Heart left ventricle (tissue), 13 donors: ENCODE results near the gene KLHL6.

Experiments used
- POLR2A ChIP-seq, 2 donors: fragments of 450-650 bp; IDR thresholded peaks; one replicate each; pipeline ENCODE4 v1.6.1; 2017; ENCODE audit warnings: antibody characterized with exemption in 2 of 2, mild to moderate bottlenecking in 2 of 2, moderate library complexity in 2 of 2
- TF ChIP-seq, protein P1 (sequence below), 12 donors: fragments of 200-600 bp; sonication (generic) in 4 of 12; IDR thresholded peaks; one replicate each; pipeline versions ENCODE4 v1.5.0 to v1.8.0; 2018 to 2022; ENCODE audit warnings: antibody characterized with exemption in 12 of 12, mild to moderate bottlenecking in 5 of 12
- donor health status: ischemic (EF 13 %, LVEDD 7.1; RV severe dilation, severe dysfunction).
- donor health status: DM: no; HTN: yes; CAD: no.
- donor health status: DM: no; HTN: no; CAD: no.
- donor health status: ischemic (EF 25% LVEDD 6.9; RV normal size, moderate dysfunction).
- donor health status: ischemic (EF 25% LVEDD 5.7; RV mildly dilated, moderate dysfunction).
- donor health status: ischemic (EF 35%, LVEDD 5.7; RV mildly dilated, moderate dysfunction).
- donor health status: nonischemic (EF 11% LVEDD 7.7; RV severe dilation, severe dysfunction).
- donor health status: DM: yes; HTN: yes; CAD: no.
- donor health status: PGD.
- donor health status: ischemic (EF 29% LVEDD 5.4; RV normal size, mild dysfunction).
- donor health status: nonischemic (EF 23%, LVEDD 6.1; RV moderate dilation, normal function).

DNA sequence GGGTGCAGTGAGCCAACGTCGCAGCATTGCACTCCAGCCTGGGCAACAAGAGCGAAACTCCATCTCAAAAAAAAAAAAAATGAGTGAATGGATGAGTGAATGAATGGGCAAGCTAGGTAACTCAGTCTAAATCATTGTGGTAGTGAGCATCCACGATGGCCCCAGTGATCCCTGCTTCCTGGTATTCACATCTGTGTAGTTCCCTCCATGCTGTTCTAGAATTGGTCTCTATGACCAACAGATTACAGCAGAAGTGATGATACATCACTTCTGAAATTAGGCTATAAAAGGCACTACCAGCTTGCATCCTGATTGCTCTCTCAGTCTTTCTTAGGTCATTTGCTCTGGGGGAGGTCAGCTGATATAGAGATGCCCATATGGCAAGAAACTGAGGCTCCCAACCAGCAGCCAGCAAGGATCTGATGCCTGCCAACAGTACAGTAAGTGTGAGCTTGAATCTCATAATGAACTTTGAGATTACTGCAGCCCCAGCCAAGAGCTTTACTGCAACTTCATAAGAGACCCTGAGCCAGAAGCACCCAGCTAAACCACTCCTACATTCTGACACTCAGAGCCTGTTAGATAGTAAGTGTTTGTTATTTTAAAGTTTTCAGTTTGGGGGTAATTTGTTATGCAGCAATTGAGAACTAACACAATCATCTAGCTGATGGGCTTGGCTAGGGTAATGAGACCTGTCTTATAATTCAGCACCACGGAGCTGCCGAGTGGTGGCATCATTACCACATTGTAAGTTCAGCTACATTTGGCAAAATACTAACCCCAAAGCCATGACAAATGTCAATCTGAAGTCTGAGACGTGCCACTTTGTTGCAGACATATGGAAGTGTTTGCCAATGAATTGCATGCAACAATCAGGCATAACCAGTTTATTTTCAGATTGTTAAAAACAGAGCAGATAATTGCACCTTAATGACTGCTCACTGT lies 53.0 kb downstream of the KLHL6 start:
- TF ChIP-seq, protein P1, sequence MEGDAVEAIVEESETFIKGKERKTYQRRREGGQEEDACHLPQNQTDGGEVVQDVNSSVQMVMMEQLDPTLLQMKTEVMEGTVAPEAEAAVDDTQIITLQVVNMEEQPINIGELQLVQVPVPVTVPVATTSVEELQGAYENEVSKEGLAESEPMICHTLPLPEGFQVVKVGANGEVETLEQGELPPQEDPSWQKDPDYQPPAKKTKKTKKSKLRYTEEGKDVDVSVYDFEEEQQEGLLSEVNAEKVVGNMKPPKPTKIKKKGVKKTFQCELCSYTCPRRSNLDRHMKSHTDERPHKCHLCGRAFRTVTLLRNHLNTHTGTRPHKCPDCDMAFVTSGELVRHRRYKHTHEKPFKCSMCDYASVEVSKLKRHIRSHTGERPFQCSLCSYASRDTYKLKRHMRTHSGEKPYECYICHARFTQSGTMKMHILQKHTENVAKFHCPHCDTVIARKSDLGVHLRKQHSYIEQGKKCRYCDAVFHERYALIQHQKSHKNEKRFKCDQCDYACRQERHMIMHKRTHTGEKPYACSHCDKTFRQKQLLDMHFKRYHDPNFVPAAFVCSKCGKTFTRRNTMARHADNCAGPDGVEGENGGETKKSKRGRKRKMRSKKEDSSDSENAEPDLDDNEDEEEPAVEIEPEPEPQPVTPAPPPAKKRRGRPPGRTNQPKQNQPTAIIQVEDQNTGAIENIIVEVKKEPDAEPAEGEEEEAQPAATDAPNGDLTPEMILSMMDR (IDR thresholded peaks at IDR 0.05): peak in 11 of 12 donors; percentile 12 to 63 (median 45)
- TF ChIP-seq POLR2A (IDR thresholded peaks at IDR 0.05): no peak
